ENCODE data around the gene GULP1.

The GULP1 gene

DNA sequence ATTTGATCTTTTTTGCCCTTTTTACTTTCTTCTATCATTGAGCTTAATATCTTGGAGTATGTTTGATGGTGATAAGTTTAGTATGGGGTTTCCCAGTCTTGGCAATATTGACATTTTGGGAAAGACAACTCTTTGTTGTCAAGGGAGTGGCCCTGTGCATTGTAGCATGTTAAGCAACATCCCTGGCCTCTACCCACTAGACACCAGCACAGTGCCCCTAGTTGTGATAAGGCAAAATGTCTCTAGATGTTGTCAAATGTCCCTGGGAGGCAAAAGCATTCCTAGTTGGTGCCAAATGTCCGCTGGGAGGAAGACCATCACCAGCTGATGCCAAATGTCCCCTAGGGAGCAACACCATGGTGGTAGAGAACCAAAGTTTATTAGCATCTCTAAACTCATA, 28.2 kb downstream of the GULP1 start:
- DNase-seq (ENCODE audit: extremely low spot score, insufficient read length, low read depth) (no peak), FAIRE-seq (no peak)

DNA sequence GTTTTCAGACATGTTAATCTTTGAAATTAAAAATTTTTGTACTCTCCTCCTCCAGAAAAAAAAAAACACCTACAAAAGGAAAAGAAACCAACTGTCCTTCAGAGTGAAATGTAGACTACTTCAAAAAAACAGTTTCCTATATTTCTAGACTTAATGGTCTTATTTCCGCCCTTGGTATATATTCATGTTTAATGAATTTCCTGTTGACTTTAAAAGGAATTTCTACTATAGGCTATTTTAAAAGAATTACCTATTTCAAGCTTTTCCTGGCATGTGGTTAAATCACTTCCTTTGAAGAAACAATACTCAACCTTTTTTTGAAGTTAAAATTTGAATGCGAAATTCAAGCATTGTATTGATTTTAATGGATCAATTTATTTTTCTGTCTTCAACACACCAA, 29.2 kb downstream of the GULP1 start:
- FAIRE-seq (no peak), DNase-seq (ENCODE audit: extremely low spot score, insufficient read length, low read depth) (no peak)

DNA sequence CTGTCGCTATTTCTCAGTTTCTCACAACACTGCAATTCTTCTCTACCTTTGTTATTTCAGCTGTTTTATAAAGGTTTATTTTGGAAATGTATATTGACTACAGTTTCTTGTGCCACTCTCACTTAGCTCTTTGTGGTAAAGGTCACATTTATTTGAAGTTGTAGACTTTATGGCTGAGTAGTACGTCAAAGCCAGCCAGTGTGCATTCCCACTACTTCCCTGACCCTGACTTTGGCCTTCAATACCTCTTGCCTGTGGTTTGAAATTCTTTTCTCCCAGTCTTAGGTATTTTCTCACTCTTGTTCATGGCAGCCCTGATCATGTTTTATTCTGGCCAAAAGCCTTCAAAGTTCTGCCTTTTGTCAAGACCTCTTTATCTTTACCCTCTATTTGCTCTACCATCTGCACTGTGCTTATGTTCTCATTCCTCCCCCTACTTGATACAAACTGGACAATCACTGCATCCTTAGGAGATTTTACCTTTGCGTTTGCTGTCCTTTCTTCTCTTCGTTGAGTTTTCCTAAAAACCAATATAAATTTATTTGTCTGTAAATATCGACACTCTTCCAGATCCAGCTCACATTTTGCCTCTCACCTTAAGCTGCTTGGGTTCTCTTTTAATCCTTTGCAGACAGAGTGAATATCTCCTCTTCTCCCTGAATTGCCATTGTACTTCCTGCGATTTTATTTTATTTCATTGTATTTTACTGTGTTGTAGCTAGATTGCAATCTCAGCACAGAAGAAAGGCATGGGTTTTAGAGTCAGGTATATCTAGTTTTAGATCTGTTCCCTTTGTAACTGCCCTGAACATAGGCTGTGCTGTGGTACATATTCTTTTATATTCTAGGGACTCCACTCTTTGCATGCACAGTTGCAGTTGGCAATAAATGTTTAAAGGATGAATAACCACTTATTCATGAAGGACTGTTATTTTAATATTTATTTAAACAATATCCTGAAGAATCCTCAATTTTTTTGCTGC, 31.2 kb downstream of the GULP1 start:
- FAIRE-seq (no peak), DNase-seq (ENCODE audit: extremely low spot score, insufficient read length, low read depth) (no peak)

DNA sequence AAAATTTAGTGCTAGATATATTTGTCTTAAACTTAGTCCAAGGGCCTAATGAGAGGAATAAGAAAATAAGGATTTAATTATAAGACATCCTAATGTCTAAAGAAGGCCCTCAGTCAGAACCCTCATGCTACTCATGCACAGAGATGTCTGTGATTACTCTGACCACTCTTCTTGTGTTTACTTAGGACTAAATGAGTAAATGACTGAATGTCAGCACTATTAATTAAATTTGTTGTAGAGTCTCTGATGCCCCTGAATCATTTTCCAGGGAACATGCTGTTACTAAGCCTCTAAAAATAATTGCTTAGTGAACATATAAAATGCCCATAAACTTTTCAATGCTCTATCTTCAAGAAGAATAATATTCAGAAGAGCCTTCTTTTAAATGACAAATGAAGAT, 32.4 kb downstream of the GULP1 start:
- no peak for FAIRE-seq

DNA sequence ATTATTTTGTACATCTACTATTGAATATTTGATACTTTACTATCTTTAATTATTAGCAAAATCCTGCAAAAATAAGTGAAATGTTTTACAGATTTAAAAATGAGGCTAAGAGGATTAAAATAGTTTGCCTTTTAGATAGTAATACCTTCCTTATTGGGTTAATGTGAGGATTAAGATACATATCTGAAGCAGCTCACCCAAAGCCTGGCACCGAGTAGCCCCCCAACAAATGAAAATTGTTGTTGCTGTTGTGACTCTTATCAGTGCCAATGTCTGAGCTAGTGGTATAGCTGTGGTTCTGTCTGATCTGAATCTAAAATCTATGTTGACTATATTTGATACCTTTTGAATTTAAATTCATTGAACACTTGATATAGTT, 34.6 kb downstream of the GULP1 start:
- DNase-seq (ENCODE audit: extremely low spot score, insufficient read length, low read depth), result no peak
- no peak for FAIRE-seq

More for the DNA sequence above, 32.4 kb downstream of the GULP1 start:
- DNase-seq (ENCODE audit: extremely low spot score, insufficient read length, low read depth), result no peak

DNA sequence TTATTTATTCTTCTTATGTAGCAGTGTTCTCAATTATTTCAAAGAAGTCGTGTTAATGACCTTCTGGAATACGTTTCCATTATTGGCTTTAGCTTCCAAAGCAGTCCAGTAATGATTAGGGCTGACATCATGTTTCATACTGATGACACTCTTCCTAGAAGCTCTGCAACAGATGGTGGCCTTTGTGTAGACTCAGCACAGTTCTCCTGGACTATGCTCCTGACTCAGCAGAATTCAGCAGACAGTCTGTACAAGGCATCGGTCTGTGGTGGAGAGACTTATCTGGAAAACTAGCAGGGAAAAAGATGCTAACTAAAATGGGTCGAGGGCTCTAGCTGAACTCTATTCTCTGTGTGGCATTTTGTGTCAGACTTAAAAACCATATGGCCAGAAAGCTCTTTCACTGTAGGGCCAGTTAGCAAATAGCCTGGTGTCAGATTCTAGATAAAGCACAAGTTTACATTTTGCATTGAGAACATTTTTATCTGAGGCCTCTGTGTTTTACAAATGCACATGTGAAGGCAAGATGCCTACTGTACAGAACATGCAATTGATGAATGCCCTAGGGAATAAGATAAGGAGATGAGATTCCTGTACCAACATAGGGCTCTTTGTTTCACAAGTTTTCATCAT, 35.1 kb downstream of the GULP1 start:
- DNase-seq (ENCODE audit: extremely low spot score, insufficient read length, low read depth), result no peak
- FAIRE-seq, result no peak

DNA sequence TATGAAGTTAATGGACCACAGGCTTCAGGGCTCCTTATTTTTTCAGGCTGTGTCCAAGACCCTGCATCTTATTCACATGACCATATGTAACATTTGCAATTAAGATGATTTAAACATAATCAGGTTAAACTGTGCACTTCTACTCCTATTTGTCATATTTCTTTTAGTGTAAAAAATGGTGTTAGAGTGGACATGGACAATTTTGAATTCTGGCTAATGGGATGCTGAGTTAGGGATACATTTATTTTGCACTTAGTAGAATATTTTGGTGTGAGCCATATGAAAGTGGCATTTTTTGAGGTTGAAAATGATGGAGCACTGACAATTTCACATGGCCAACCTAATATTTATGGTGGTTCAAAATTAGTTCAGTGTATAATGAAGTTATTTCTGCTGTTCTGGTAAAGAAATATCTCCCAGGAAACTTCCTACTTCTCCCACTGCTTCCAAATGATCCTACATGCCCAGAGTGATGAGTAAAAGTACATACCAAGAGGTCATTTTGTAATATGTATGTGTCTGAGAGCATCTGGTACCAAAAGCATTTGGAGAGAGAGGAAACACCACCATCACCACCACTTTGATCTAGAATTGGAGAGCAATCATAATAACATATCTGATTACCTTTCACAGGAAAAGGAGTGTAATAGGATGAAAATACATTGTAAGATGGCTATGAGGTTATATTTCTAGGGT, 36.0 kb downstream of the GULP1 start:
- FAIRE-seq (no peak), DNase-seq (ENCODE audit: extremely low spot score, insufficient read length, low read depth) (no peak)

DNA sequence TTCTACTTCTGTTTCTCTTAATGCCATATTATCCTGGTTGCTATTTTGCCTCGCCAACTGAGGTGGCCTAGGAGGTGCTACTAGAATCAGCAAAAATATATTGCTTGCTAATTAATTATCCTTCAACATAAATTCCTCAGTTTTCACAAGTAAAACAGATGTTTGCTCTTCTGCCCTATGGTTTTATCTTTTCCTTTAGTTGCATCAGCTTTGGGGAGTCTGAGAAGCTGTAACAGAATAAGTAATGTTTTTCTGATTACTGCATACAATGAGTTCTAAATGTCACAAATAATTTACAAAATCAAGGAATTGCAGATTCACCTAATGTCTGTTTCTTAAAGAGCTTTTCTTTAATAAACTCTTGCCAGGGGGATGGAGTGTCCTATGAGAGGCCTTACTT, 36.7 kb downstream of the GULP1 start:
- no peak for FAIRE-seq

DNA sequence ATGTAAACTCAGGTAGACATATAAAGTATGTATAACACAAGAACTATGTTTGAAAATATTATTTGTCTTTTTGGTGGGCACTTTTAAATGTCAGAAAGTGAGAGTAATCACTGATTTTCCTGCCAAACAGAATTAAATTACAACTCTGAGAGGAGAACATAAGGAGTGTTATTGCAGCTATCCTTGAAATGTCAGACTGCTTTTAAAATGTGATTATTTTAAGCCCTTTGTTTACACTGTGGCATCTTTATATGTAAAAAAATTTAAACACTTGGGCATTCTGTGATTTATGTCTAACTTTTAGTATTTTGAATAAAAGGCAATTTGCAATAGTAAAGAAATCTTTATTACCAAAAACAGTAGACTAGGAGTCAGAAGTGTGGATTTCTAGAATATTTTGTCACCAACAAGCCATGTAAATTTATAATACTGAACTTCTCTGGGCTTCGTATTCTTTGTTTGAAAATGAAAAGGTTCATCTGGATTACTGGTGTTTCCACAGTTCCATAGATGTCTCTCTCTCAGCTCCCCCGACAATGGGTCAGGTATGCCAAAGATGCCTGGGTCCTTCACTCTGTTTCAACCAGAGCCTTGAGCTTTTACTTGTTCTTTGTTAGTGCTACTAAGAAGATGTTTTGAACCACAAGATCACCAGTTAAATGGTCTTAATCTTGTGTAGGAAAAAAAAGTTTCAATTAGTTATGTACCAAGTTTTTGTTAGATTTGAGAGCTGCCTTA, 38.8 kb downstream of the GULP1 start:
- no peak for DNase-seq (ENCODE audit: extremely low spot score, insufficient read length, low read depth)
- FAIRE-seq, result no peak

More for the DNA sequence above, 36.7 kb downstream of the GULP1 start:
- DNase-seq (ENCODE audit: extremely low spot score, insufficient read length, low read depth), result no peak

DNA sequence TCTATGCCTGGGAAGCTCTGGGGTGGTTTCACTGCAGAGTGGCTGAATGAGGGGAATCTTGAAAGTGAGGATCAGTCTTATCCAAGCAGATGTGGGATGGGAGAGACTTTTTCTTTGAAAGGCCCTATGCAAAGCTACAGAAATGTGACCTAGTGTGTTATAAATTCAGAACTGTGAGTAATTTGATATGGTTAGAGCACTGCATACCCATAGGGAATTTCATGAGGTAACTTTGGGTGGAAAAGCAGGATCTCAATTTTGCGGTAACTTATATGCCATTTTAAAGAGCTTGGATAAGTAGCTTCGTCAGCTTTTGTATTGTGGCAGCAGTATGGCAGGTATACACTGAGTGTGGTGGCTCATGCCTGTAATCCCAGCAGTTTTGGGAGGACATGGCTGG, 40.9 kb downstream of the GULP1 start:
- DNase-seq (ENCODE audit: extremely low spot score, insufficient read length, low read depth) (no peak), FAIRE-seq (no peak)

DNA sequence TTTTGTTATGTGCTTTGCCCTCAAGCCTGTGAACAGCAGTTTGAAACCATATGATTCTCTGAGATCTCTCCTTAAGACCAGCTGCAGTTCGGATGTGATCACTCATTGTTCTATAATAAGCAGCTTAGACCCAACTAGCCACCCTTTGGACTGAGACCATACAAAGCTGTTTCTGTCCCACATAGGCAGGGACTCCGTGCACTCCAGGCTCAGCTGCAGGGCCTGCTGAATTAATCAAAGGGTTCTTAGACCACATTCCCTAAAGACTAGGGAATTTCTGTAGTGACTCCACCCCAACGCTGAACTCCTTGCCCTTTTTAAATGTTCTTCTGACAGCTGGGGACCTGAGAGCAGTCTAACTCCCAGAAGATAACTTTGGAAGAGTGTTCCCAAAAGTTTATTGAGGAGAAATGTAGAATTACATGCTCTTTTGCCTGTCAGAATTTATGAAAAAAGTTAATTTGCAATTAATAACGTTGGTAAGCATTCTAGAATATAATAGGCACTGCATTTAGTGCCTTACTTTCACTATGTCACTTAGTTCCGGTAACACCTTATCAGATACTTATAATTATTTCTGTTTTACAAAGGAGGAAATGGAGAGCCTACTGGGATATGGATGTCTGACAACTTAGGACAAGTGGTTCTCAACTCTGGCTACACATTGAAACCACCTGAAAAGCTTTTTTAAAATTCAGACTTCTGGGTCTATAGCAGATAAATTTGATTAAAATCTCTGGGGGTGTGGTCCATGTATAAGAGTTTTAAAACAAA, 42.3 kb downstream of the GULP1 start:
- no peak for DNase-seq (ENCODE audit: extremely low spot score, insufficient read length, low read depth)
- no peak for FAIRE-seq

DNA sequence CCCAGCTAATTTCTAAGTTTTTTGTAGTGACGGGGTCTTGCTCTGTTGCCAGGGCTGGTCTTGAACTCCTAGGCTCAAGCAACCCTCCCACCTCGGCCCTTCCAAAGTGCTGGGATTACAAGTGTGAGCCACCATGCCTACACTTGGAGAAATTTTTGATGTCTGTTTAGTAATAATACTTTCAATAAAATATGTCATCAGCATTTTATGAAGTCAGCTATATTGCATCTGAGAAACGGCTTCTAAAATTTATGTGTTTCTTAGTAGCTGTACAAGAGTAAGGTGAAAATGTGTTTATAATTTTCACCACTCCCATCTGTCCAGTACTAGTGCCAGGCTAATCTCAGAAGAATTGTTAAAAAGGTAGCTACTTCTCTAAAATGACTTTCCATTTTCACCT, 46.8 kb downstream of the GULP1 start:
- no peak for FAIRE-seq

DNA sequence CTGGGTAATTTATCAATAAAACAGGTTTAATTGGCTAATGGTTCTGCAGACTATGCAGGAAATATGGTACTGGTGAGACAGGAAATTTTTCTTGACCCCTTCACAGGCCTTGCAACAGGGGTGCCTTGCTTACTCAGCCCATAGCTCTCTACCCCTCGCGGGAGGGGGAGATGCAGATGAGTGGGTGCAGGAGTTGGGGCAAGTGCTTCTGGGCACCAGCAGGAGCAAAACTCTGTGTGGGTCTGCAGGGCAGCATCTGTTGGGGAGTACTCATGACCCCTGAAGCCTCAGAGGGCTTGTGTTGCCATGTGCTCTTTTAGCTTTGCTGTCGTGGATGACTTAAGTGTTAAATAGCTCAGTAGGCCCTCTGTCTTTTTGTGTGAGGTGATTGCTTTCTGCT, 48.6 kb downstream of the GULP1 start:
- DNase-seq (ENCODE audit: extremely low spot score, insufficient read length, low read depth), result no peak
- FAIRE-seq, result no peak

More for the DNA sequence above, 46.8 kb downstream of the GULP1 start:
- DNase-seq (ENCODE audit: extremely low spot score, insufficient read length, low read depth), result no peak

DNA sequence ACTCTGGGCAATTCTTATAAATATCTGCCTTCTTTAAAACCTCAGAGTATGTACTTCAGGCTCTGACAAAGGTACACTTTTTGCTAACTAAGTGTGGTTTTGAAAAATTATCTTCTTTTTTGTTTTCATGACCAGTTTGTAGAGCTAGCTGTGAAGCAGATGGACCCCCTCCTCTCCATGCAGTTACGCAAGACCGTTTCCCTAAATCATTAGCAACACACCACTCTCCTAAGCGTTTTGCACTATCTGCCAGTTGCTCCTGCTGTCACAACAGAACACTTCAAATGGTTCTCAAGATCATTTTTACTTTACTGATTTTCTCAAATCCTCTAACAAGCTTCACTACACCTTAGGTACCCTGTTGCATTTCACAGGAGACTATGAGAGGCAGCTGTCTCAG, 53.3 kb downstream of the GULP1 start:
- FAIRE-seq (no peak), DNase-seq (ENCODE audit: extremely low spot score, insufficient read length, low read depth) (no peak)

DNA sequence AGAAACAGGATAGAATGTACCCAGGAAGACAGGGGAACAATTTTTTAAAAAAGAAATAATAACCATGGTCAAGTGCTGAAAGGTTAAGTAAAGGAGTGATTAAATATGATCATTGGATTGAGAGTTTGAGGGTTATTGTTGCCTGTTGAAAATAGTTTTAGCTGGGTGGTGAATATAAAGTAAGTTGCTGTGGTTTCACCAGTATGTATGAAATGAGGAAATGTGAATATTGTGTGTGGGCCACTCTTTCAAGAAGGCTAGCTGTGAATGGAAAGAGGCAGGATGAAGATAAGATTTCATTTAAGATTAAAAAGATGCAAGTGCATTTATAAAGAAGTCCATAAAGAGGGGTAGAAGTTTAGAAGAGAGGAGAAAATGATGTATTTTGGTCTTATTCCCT, 53.8 kb downstream of the GULP1 start:
- FAIRE-seq (no peak), DNase-seq (ENCODE audit: extremely low spot score, insufficient read length, low read depth) (no peak)

DNA sequence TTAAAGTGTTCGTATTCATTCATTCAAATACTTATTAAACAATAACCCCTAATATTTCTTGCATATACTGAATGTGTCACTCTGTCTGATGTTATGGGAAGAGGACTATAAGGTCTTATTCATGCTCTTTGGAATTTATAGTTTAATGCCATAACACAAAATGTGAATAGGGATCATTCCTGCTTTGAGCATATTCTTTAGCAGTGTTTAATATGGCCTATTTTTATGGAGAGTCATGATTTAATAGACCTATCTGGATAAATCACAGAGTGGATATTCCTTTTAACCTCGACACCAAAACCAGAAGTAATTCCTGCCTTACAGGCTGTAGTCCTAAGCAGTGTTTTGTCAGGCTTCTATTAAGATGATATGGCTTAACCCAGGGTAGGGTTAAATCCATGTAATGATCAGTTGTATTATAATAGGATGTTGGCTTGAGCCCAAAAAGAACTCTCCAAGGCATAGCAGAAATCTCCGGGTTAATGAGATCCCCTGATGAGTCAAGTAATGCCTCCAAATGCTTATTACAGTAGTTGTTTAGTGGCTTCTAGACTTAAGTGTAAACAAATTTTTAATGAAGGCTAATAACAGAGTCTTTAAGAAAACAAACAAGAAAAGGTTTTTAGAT, 54.3 kb downstream of the GULP1 start:
- FAIRE-seq, result no peak
- no peak for DNase-seq (ENCODE audit: extremely low spot score, insufficient read length, low read depth)

DNA sequence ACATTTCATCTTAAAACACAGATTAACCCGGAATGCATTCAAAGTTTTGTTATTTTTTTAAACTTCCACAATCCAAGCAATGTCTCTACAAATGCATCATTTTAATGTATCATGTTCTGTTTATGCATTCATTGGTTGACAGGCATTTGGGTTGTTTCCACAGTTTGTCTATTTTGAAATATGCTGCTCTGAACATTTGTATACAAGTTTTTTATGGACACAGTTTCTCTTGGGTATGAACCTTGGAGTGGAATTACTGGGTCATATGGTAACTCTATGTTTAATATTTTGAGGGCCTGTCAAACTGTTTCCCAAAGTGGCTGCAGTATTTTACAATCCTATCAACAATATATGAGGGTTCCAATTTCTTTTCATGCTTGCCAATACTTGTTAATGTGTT, 57.3 kb downstream of the GULP1 start:
- FAIRE-seq (no peak), DNase-seq (ENCODE audit: extremely low spot score, insufficient read length, low read depth) (no peak)

DNA sequence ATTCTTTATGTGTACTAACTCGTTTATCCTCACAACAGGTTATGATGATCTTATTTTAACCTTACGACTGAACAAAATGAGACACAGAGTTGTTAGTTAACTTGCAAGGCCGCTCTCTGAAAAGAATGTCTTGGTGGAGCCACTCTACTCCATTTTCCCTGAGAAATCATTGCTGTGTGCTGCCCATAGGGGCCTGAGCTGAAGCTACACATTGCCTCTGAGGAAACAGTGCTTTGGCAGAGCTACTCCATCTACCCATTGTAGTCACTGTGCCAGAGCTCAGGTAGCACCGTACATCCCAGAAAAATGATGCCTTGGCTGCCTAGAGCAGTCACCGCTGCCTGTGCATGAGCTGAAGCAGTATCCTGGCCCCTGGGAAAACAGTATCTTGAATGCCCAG, 61.6 kb downstream of the GULP1 start:
- DNase-seq (ENCODE audit: extremely low spot score, insufficient read length, low read depth) (no peak), FAIRE-seq (no peak)
